Neural crest cell (in vitro differentiated cells): ENCODE results near the gene AFAP1L2. TPM values are rescaled to one million over a fixed set of nuclear protein-coding genes. Genes with fewer than 3 reads are reported as not detected.

Experiments
- DNase-seq: peaks from one replicate; pipeline ENCODE4 v3.0.0; 2021; ENCODE audit warnings: low read depth, mixed read lengths, low spot score
- H3K27ac Mint-ChIP-seq: one replicate; pipeline ENCODE4 v1.8.0; 2021; ENCODE audit warnings: mild to moderate bottlenecking, mixed read lengths; ENCODE audit not compliant: unreplicated experiment
- H3K27me3 Mint-ChIP-seq: 2 replicates; pipeline ENCODE4 v1.8.0; 2021; ENCODE audit warnings: low read depth, mild to moderate bottlenecking, mixed read lengths
- H3K36me3 Mint-ChIP-seq: 2 replicates; pipeline ENCODE4 v1.8.0; 2021; ENCODE audit warnings: low read depth, mild to moderate bottlenecking, mixed read lengths
- H3K4me1 Mint-ChIP-seq: 2 replicates; pipeline ENCODE4 v1.8.0; 2021; ENCODE audit warnings: mixed read lengths
- H3K4me3 Mint-ChIP-seq: one replicate; pipeline ENCODE4 v1.8.0; 2021; ENCODE audit warnings: mild to moderate bottlenecking, mixed read lengths
- H3K9me3 Mint-ChIP-seq: 2 replicates; pipeline ENCODE4 v1.8.0; 2021; ENCODE audit warnings: mixed read lengths
- CTCF ChIP-seq: fragments of 200-600 bp; sonication (generic); conservative IDR thresholded peaks from 2 replicates; pipeline ENCODE4 v1.5.0; 2021; ENCODE audit warnings: antibody characterized with exemption, mild to moderate bottlenecking
- total RNA-seq: library from RNA; stranded (reverse); gene quantifications from 2 replicates; pipeline ENCODE4 v1.2.1, GENCODE V29; 2021

Gene AFAP1L2
- total RNA-seq, 1 donor from 2014 or later = 72.1 TPM

DNA sequence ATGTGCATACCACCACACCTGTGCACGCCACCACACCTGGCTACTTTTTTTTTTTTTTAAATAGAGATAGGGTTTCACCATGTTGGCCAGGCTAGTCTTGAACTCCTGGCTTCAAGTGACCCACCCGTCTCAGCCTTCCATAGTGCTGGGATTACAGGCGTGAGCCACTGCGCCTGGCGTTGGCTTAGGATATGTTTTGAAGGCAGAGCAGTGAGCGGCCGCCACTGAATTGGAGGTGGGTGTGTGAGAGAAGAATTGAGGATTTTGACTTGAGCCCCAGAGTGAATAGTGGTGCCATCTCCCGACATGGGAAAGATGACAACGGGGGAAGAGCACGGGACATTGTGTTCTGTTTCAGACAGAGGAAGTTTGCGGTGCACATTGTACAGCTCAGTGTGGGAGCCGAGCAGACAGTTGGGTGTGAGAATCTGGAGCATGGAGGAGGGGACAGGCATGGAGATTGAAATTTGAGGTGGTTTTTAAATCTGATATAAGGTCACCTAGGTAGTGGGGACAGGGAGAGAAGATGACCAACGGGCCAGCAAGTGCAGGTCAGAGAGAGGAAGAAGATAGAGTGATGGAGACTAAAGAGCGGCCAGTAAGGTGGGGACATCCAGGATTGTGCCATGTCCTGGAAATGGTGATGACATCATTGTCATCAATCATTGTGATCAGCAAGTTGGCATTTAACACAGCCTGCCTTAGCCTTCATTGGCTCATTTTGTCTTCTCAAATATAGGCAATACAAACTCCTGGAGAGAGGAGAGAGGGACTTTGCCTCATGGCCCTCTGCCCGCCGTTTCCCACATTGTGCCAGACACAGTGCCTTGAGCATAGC is 129.5 kb downstream of the AFAP1L2 start:
- Mint-ChIP-seq H3K36me3 (no peaks in the 10 kb centered on the region), H3K9me3 (no peaks in the 10 kb centered on the region), H3K4me1 (no peaks in the 10 kb centered on the region), H3K27ac (no peak overlapping the region), H3K4me3 (no peak overlapping the region), H3K27me3 (peaks cover 2% of the 10 kb centered on the region)
- DNase-seq = no peak
- no peak for TF ChIP-seq CTCF

- Mint-ChIP-seq H3K4me1 (no peaks in the 10 kb centered on the region), H3K4me3 (no peak overlapping the region), H3K27me3 (peaks cover 2% of the 10 kb centered on the region), H3K36me3 (no peaks in the 10 kb centered on the region), H3K9me3 (no peaks in the 10 kb centered on the region), H3K27ac (no peak overlapping the region)
- no peak for DNase-seq
- TF ChIP-seq CTCF = no peak
These were observed 130.4 kb downstream of the AFAP1L2 start for GRCh38 chr10:114273910-114274309.

DNA sequence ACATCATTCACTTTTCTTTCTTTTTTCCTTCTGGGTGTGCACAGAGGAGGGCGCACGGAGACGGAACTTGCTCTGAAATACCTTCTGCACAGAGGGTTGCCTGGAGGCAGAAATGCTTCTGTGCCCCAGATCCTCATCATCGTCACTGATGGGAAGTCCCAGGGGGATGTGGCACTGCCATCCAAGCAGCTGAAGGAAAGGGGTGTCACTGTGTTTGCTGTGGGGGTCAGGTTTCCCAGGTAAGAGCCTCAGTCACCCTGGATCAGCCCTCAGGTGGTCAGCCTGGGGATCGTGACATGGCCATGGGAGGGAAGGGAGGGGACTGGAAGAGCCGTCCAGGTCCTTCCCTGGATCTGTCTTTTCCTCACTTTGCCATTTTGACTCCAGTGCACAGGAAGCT is 131.6 kb downstream of the AFAP1L2 start:
- no peak for TF ChIP-seq CTCF
- peaks cover 2% of the 10 kb centered on the region for H3K27me3 Mint-ChIP-seq
- H3K36me3 Mint-ChIP-seq = no peaks in the 10 kb centered on the region
- DNase-seq = no peak
- no peak overlapping the region for H3K4me3 Mint-ChIP-seq
- no peaks in the 10 kb centered on the region for H3K9me3 Mint-ChIP-seq
- no peak overlapping the region for H3K27ac Mint-ChIP-seq
- no peaks in the 10 kb centered on the region for H3K4me1 Mint-ChIP-seq

DNA sequence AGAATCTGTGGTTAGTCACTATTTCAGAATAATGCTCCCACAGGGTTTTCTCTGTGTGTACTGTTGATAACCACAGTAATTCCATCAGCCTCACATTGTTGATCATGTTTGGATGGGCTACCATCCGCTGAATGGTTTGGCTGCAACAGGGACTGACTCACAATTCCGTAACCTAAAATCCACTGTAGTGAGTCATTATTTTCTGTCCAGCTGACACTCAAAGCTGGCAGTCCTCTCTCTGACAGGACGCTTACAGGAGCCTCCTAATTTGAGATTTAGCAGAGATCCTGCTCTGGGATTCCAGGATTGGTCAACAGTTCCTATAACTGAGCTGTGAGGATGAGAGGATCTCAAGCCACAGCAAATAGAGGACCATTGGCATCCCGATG is 132.5 kb downstream of the AFAP1L2 start:
- no peak overlapping the region for H3K27ac Mint-ChIP-seq
- DNase-seq = no peak
- H3K27me3 Mint-ChIP-seq = peaks cover 2% of the 10 kb centered on the region
- H3K9me3 Mint-ChIP-seq = no peaks in the 10 kb centered on the region
- no peak for TF ChIP-seq CTCF
- H3K36me3 Mint-ChIP-seq = no peaks in the 10 kb centered on the region
- H3K4me3 Mint-ChIP-seq = no peak overlapping the region
- no peaks in the 10 kb centered on the region for H3K4me1 Mint-ChIP-seq

DNA sequence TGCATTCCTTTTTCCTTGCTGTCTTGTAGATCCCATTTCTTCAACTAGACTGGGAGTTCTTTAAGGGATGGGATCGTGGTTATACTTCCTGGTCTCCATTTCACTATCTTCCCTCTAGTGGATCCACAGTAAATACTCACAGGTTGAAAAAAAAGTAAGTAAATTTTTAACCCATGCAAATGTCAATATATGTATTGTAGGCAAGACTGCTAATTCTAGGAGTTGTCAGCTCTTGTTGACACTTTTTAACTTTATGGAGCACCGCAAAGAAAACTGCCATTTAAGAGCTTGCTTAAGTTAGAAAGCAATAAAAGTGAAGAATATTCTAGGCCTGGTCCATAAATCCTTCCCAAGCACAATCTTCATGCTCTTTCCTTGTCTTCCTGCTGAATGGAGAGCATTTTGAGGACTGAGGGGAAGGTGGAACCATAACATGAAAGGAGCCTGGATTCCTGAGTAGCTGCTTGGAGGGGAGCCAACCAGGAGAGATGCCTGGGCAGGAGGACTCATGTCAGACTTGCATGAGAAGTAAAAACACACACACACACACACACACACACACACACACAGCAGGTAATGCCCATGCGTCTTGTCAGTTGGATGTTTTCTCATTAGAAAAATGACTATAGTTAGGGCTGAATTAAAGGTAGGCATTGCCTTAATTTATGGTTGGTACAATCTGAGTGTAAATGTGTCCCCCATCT is 133.1 kb downstream of the AFAP1L2 start:
- peaks cover 2% of the 10 kb centered on the region for H3K27me3 Mint-ChIP-seq
- H3K4me3 Mint-ChIP-seq = no peak overlapping the region
- no peaks in the 10 kb centered on the region for H3K9me3 Mint-ChIP-seq

More for the DNA sequence above, 133.1 kb downstream of the AFAP1L2 start:
- no peak for DNase-seq
- no peak for TF ChIP-seq CTCF
- Mint-ChIP-seq H3K4me1 (no peaks in the 10 kb centered on the region), H3K36me3 (no peaks in the 10 kb centered on the region), H3K27ac (no peak overlapping the region)
